Smooth muscle cell (in vitro differentiated cells): ENCODE results near the gene RUFY4. TPM values are rescaled to one million over a fixed set of nuclear protein-coding genes. Genes with fewer than 3 reads are reported as not detected.

ENCODE experiments used
- DNase-seq: peaks from one replicate; lab custom pipeline; 2025; ENCODE audit not compliant: unreplicated experiment; lab: John Stamatoyannopoulos, UW
- H2AFZ ChIP-seq: fragments of 200-600 bp; sonication (generic); 2 replicates; pipeline ENCODE4 v1.6.0; 2016; ENCODE audit warnings: antibody characterized with exemption, low read depth, mild to moderate bottlenecking
- H3F3A ChIP-seq: fragments of 200-600 bp; sonication (generic); 2 replicates; pipeline ENCODE4 v1.6.0; 2017; ENCODE audit warnings: antibody characterized with exemption, low read depth
- H3K27ac ChIP-seq: fragments of 200-600 bp; sonication (generic); 2 replicates; pipeline ENCODE4 v1.5.1; 2016; ENCODE audit warnings: low read depth, mild to moderate bottlenecking
- H3K27me3 ChIP-seq: fragments of 200-600 bp; sonication (generic); 2 replicates; pipeline ENCODE4 v1.6.1; 2016; ENCODE audit warnings: low read depth, mild to moderate bottlenecking
- H3K36me3 ChIP-seq: fragments of 200-600 bp; sonication (generic); 2 replicates; pipeline ENCODE4 v1.5.1; 2016; ENCODE audit warnings: low read depth
- H3K4me1 ChIP-seq: fragments of 200-600 bp; sonication (generic); 2 replicates; pipeline ENCODE4 v1.5.1; 2016; ENCODE audit warnings: low read depth
- H3K4me2 ChIP-seq: fragments of 200-600 bp; sonication (generic); 2 replicates; pipeline ENCODE4 v1.6.0; 2016; ENCODE audit warnings: mild to moderate bottlenecking
- H3K4me3 ChIP-seq: fragments of 200-600 bp; sonication (generic); 2 replicates; pipeline ENCODE4 v1.5.1; 2016; ENCODE audit warnings: mild to moderate bottlenecking
- H3K79me2 ChIP-seq: fragments of 200-600 bp; sonication (generic); 2 replicates; pipeline ENCODE4 v1.6.0; 2016; ENCODE audit warnings: low read depth, mild to moderate bottlenecking
- H3K9ac ChIP-seq: fragments of 200-600 bp; sonication (generic); 2 replicates; pipeline ENCODE4 v1.6.0; 2016; ENCODE audit warnings: low read depth
- H3K9me3 ChIP-seq: fragments of 200-600 bp; sonication (generic); replicated peaks from 2 replicates; pipeline ENCODE4 v1.5.1; 2016; ENCODE audit warnings: low read depth
- H4K20me1 ChIP-seq: fragments of 200-600 bp; sonication (generic); 2 replicates; pipeline ENCODE4 v1.6.0; 2016; ENCODE audit warnings: low read depth
- CTCF ChIP-seq: fragments of 200-600 bp; sonication (generic); IDR thresholded peaks from 2 replicates; pipeline ENCODE4 v1.5.1; 2017; ENCODE audit warnings: borderline replicate concordance, mild to moderate bottlenecking, antibody characterized with exemption; ENCODE audit not compliant: insufficient read depth, poor library complexity, severe bottlenecking
- WGBS: methylation state at CpG from one replicate; pipeline ENCODE4 v1.1.7; 2016; ENCODE audit warnings: low lambda C conversion rate; 5-methylcytosine and 5-hydroxymethylcytosine counted together
- polyA plus RNA-seq: library from polyadenylated mRNA; unstranded; fragments of >200 nt; fragmentation: Nextera tagmentation; extraction: Ambion mirVana; gene quantifications from 2 replicates; pipeline ENCODE4 v1.2.1, GENCODE V29; 2016
- total RNA-seq: library from RNA; depleted of rRNA; stranded (reverse); fragments of >200 nt; gene quantifications from 2 replicates; pipeline ENCODE4 v1.2.3, GENCODE V29; 2014

Gene RUFY4
- total and polyA plus RNA-seq, 2 experiments from 2014 or later, result 0.10 TPM; not detected in 1

DNA sequence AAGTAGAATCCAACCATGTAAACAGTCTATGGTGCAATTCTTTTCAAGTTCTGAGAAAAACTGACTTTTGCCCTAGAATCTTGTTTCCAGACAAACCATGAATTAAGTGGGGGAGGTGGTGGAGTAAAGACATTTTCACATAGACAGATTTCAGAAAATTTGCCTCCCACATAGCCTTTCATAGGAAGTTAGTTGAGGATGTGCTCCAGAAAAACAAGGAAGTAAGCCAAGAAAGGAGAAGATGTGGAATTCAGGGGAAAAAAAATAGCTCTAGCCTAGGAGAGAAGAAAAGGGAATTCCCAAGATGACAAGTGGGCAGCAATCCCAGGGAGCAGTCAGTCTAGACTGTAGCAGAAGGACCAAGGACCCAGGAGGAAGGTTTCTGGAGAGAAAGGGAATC, 17.4 kb downstream of the RUFY4 start:
- H3K4me1 ChIP-seq, result no peaks in the 10 kb centered on the region
- no peak for TF ChIP-seq CTCF
- H3F3A ChIP-seq, result no peaks in the 10 kb centered on the region

DNA sequence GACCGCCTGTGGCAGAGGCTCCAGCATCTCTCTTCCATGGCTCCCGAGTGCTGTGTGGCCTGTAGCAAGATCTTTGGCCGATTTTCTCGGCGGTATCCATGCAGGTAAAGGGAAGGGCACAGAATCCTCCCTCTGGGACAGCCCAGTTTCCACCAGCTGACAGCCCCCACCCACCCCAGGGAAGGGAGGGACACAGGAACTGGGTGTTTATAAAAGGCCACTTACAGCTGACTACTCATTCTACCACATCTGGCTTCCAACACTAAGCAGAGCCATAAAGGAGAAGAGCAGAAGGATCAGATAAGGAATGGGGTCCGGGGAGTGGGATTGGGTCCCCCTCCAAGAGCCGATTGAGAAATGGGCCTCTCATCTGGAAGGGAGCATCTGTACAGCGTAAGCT, 20.2 kb downstream of the RUFY4 start:
- Histone ChIP-seq H3K27ac (no peak overlapping the region), H3K4me3 (no peak overlapping the region), H4K20me1 (no peaks in the 10 kb centered on the region), H3K27me3 (no peaks in the 10 kb centered on the region), H3K9me3 (peaks cover 4% of the 10 kb centered on the region), H3K9ac (no peak overlapping the region), H3K79me2 (no peaks in the 10 kb centered on the region), H3K36me3 (no peaks in the 10 kb centered on the region), H3K4me2 (no peak overlapping the region), H3K4me1 (no peaks in the 10 kb centered on the region), H2AFZ (no peak overlapping the region), H3F3A (no peaks in the 10 kb centered on the region)
- no peak for DNase-seq
- TF ChIP-seq CTCF, result no peak
- 77% methylated on average over 8 of the region's 8 CpGs for WGBS

More for the DNA sequence above, 17.4 kb downstream of the RUFY4 start:
- Histone ChIP-seq H3K4me3 (no peak overlapping the region), H3K27ac (no peak overlapping the region), H3K79me2 (no peaks in the 10 kb centered on the region), H4K20me1 (no peaks in the 10 kb centered on the region), H3K9me3 (peaks cover 4% of the 10 kb centered on the region), H3K9ac (no peak overlapping the region), H3K27me3 (no peaks in the 10 kb centered on the region), H3K4me2 (no peak overlapping the region), H3K36me3 (no peaks in the 10 kb centered on the region), H2AFZ (no peak overlapping the region)
- no peak for DNase-seq

GRCh38 chr2:218091746-218092145, 22.7 kb downstream of the RUFY4 start:
- H3K4me3 ChIP-seq, result no peak overlapping the region
- 62% methylated on average over 3 of the region's 3 CpGs for WGBS

More at GRCh38 chr2:218091746-218092145, 22.7 kb downstream of the RUFY4 start:
- Histone ChIP-seq H4K20me1 (no peaks in the 10 kb centered on the region), H3K4me2 (no peak overlapping the region), H3K4me1 (no peaks in the 10 kb centered on the region), H3K9ac (no peak overlapping the region), H3K27ac (no peak overlapping the region), H2AFZ (no peak overlapping the region), H3K36me3 (no peaks in the 10 kb centered on the region), H3K27me3 (no peaks in the 10 kb centered on the region), H3F3A (no peaks in the 10 kb centered on the region), H3K79me2 (no peaks in the 10 kb centered on the region), H3K9me3 (no peaks in the 10 kb centered on the region)
- no peak for DNase-seq
- no peak for TF ChIP-seq CTCF
